ENCODE data around the gene FAM13A.

Gene FAM13A

GRCh38 chr4:88747351-88747750 lies 309.6 kb downstream of the FAM13A start:
- no peak for DNase-seq (ENCODE audit: low spot score)

DNA sequence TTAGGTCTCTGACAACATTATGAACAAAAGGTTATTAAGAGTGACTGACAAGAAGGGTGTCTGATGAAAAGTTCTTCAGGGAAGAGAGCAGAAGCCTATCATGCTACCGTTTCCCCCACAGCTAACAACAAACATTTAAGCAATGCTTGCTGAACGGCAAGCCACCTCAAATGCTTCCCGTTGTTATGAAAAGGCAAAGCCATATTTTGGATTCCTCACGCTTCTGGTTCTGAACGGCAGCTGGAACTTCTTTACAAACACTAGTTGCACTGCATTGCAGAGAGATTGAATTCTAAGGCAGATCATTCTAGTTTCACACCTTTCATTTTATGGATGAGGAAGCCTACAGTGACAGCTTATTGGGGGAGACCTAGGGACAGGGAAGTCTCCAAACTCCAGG lies 310.8 kb downstream of the FAM13A start:
- no peak for DNase-seq (ENCODE audit: low spot score)

GRCh38 chr4:88745581-88746163 lies 311.3 kb downstream of the FAM13A start:
- DNase-seq (ENCODE audit: low spot score) = no peak

DNA sequence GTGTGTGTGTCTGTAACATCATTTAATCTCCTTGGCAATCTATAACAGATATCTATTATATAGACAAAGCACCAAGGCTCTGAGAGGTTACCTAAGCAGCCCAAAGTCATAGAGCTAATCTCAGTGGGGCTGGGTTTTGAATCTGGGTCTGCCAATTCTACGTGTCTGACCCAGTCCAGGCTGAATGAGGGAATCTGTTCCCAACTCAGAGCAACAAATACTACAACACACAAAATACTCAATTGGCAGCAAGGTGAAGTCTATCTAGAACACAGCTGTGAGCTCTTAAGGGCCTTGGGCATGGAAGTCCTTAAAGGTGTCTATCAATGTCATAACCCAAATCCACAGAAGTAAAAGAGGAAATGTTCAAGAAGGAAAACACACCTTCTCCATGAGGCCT lies 311.8 kb downstream of the FAM13A start:
- DNase-seq (ENCODE audit: low spot score) = no peak

DNA sequence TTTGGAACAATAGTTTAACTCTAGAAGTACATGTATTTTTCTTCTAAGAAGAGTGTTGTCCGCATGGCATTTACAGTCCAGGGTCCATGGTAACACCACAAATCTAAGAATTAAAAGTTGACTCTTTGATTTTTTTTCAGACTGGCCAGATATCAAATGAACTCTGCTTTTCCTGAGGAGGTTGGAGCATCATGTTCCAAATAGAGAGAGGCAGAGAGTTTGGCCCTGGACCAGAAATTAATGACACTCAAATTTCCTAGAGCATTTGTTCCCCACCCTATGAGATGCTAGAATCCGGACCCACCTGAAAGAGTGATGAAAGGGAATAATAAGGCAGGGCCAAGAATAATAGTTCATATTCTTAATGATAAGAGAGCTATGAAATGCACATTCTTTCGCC lies 312.4 kb downstream of the FAM13A start:
- no peak for DNase-seq (ENCODE audit: low spot score)

DNA sequence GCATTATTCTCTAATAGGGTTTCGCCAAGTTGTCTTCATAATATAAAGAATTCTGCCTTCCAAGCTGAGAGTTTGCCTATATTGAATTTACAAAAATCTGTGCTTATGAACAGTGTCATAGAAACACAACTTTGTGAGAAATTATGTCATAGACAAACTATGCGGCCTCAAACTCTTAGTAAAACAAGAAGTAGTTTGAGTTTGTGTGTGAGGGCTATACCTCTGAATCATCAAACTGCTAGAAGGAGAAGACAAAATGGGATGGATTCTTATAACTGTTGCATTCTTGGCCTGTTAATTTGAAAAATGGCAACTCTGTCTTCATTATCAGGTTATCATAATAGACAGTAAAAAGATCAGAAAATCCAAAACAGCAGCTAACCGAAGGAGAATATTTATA lies 313.3 kb downstream of the FAM13A start:
- DNase-seq (ENCODE audit: low spot score) = no peak

DNA sequence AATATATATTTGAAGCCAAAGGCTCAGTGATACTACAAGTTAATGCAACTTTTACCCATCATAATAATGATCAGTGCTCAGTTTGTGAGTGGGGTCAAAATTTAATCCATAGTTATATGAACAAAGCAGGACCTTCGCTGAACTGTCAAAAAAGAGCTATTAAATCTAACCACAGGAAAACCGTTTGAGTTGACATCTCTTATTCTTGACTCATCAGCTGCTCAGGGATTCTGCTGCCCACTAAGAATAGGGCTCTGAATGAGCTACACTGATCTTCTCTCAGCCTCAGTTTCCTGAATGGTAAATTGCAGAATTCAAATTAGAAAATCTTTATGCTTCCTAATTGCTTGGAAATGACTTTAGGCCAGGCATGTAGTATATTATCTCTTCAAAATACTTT lies 314.4 kb downstream of the FAM13A start:
- no peak for DNase-seq (ENCODE audit: low spot score)

GRCh38 chr4:88738180-88738579 lies 318.8 kb downstream of the FAM13A start:
- DNase-seq (ENCODE audit: low spot score) = no peak

- DNase-seq (ENCODE audit: low spot score) = peak; percentile 2
Measured at GRCh38 chr4:88737307-88737941, 319.6 kb downstream of the FAM13A start.

DNA sequence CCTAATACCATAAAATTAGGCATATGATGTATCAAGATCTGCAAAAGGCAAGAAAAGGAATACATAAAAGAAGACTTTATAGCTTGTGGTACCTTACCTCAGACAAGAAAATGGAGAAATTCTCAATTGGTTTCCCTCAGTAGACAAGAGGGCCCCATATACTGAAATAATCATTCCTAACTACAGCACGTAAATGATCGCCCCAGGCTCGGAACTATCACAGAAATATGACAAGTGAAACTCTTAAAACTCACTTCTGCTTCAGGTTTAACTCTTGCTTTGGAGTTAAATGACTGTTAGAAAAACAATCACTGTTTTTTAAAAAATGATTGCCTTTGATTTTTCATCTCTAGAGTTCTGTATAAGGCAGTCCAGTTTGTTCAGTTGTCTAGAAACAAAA lies 320.7 kb downstream of the FAM13A start:
- DNase-seq (ENCODE audit: low spot score) = no peak

DNA sequence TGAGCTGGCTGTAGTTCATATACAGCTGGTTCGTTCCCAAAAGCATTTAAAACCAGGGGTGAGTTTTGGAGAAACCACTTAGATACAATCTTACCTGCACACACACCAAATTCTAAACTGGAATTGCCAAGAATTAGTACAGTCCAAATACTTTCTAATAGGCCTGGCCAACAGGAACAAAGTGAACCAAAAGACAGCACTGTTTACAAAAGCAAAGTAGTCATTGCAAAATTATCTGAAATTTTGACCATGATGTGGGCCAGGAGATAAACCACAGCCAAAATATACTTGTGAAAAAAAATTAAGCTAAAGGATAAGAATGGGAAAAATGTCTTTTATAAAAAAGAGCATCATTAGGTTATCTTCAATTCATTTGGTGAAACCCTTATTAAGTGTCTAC lies 321.4 kb downstream of the FAM13A start:
- no peak for DNase-seq (ENCODE audit: low spot score)

DNA sequence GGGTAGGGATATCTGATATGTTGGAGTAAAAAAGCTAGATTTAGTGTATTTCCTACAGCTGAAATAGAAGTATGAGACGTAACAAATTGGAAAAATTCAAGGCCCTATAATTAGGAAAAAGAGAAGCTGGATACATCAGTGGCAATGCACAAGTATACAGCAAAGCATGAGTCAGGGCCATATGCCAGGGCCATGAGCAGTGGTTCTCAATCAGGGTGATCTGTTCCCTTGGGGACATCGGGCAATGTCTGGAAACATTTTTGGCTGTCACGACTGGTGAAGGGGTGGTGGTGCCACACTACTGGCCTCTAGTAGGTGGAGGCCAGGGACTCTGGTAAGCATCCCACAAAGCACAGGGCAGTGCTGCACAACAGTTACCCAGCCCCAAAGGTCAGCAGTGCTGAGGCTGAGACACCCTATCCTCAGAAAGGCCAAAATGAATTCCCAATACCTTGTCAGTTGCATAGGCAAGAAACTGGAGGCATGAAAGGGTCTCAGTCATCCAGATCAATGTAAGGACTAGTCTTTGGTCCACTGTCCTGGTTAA lies 322.5 kb downstream of the FAM13A start:
- DNase-seq (ENCODE audit: low spot score) = no peak

GRCh38 chr4:88732714-88733368 lies 324.1 kb downstream of the FAM13A start:
- DNase-seq (ENCODE audit: low spot score) = no peak

DNA sequence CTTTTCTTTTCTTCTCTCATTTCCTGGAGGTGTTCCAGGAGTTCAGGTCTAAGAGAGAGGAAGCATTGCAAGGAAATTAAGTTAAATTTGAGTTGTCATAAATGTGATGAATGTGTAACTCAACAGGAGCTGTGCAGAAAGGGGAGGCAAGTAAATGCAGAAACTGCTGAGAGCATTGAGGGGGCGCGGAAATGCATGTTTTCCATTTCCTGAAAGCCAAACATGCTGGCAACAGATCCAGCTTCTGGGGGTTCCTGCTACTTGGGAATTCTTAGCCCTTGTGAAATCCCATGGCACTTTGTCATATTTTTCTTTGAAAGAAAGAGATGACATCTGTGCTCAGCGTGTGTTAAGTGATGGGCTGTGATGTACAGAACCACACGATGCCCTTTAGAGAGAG lies 325.6 kb downstream of the FAM13A start:
- no peak for DNase-seq (ENCODE audit: low spot score)

- no peak for DNase-seq (ENCODE audit: low spot score)
Measured at GRCh38 chr4:88730811-88731210, 326.2 kb downstream of the FAM13A start.

GRCh38 chr4:88729146-88729760 lies 327.7 kb downstream of the FAM13A start:
- no peak for DNase-seq (ENCODE audit: low spot score)

GRCh38 chr4:88728146-88728545 lies 328.8 kb downstream of the FAM13A start:
- no peak for DNase-seq (ENCODE audit: low spot score)

- DNase-seq (ENCODE audit: low spot score) = no peak
Measured at GRCh38 chr4:88725986-88726385, 331.0 kb downstream of the FAM13A start.

GRCh38 chr4:88725143-88725542 lies 331.8 kb downstream of the FAM13A start:
- no peak for DNase-seq (ENCODE audit: low spot score)

GRCh38 chr4:88724406-88724805 lies 332.6 kb downstream of the FAM13A start:
- no peak for DNase-seq (ENCODE audit: low spot score)

GRCh38 chr4:88722828-88723227 lies 334.2 kb downstream of the FAM13A start:
- DNase-seq (ENCODE audit: low spot score) = no peak

- no peak for DNase-seq (ENCODE audit: low spot score)
Measured at GRCh38 chr4:88722276-88722780, 334.7 kb downstream of the FAM13A start.

All from activated CD4-positive, alpha-beta T cell treated with anti-CD3 and anti-CD28 coated beads, Interleukin-2, Interleukin-4, amounts not matched to agents 100 ng/mL and 50 ng/mL, durations not matched to agents 16 hours and 8 hours (primary cell).